Naive thymus-derived CD4-positive, alpha-beta T cell (primary cell): Measurements from ENCODE around the gene ANKRD2. TPM values are rescaled to one million over a fixed set of nuclear protein-coding genes. Genes with fewer than 3 reads are reported as not detected.
"Not testable (repeated sequence)": the region's sequence is repeated elsewhere in the genome, so short reads cannot be mapped to it uniquely, and the experiment has no call there.

Experiments used
- ATAC-seq: fragments of 150-1000 bp; cut with Tn5 transposase; 2 replicates; pipeline ENCODE4 v1.10.0; 2021; ENCODE audit warnings: mild to moderate bottlenecking, moderate library complexity
- CTCF ChIA-PET: fragments of 350-600 bp; sonication (Branson Sonifier 250); formaldehyde crosslinking; loops from one replicate; lab custom pipeline; 2021; ENCODE audit warnings: antibody characterized with exemption; lab: Charles Lee
- POLR2A ChIA-PET: fragments of 350-600 bp; sonication (Branson Sonifier 250); formaldehyde crosslinking; loops from one replicate; lab custom pipeline; 2021; ENCODE audit warnings: antibody characterized with exemption, inconsistent platforms; lab: Charles Lee
- DNase-seq, 9 donors: peaks; one replicate each; pipeline versions ENCODE4 v3.0.0 to v3.0.0-alpha.2; 2020 to 2022; ENCODE audit warnings: mixed read lengths in 1 of 9
- H3K27ac ChIP-seq: one replicate; pipeline ENCODE4 v1.7.0; 2013; ENCODE audit warnings: mild to moderate bottlenecking, low read depth, low read length, moderate library complexity
- H3K27me3 ChIP-seq, 2 donors: one replicate each; pipeline ENCODE4 v1.7.0; 2013; ENCODE audit warnings: low read length in 2 of 2, mild to moderate bottlenecking in 2 of 2, moderate library complexity in 2 of 2; ENCODE audit not compliant: control insufficient read depth in 2 of 2, insufficient read depth in 2 of 2
- H3K36me3 ChIP-seq, 3 experiments: 1 replicate in 2 of 3; 2 replicates in 1 of 3; pipeline ENCODE4 v1.7.0; 2013; ENCODE audit warnings: low read length in 3 of 3, mild to moderate bottlenecking in 3 of 3, moderate library complexity in 1 of 3; ENCODE audit not compliant: insufficient read depth in 3 of 3, control insufficient read depth in 2 of 3
- H3K4me1 ChIP-seq, 2 donors: one replicate each; pipeline ENCODE4 v1.7.0; 2013; ENCODE audit warnings: low read length in 2 of 2, mild to moderate bottlenecking in 2 of 2, moderate library complexity in 1 of 2; ENCODE audit not compliant: control insufficient read depth in 2 of 2, insufficient read depth in 2 of 2
- H3K4me3 ChIP-seq: 2 replicates; pipeline ENCODE4 v1.7.0; 2013; ENCODE audit warnings: mild to moderate bottlenecking, low read length
- H3K9me3 ChIP-seq, 3 experiments: 1 replicate in 2 of 3; 2 replicates in 1 of 3; pipeline ENCODE4 v1.7.0; 2013; ENCODE audit warnings: low read length in 3 of 3; ENCODE audit not compliant: control insufficient read depth in 2 of 3
- H3K27ac Mint-ChIP-seq, 9 donors: one replicate each; pipeline ENCODE4 v1.8.0; 2020 to 2022; ENCODE audit warnings: mixed read lengths in 9 of 9, mild to moderate bottlenecking in 8 of 9, moderate library complexity in 5 of 9, inconsistent platforms in 2 of 9
- H3K27me3 Mint-ChIP-seq, 5 donors: one replicate each; pipeline ENCODE4 v1.8.0; 2021 to 2022; ENCODE audit warnings: mixed read lengths in 5 of 5, mild to moderate bottlenecking in 1 of 5
- H3K36me3 Mint-ChIP-seq, 5 donors: one replicate each; pipeline ENCODE4 v1.8.0; 2020 to 2022; ENCODE audit warnings: mixed read lengths in 5 of 5, mild to moderate bottlenecking in 3 of 5, inconsistent platforms in 1 of 5
- H3K4me1 Mint-ChIP-seq, 7 donors: one replicate each; pipeline ENCODE4 v1.8.0; 2020 to 2022; ENCODE audit warnings: mixed read lengths in 7 of 7, mild to moderate bottlenecking in 3 of 7, inconsistent platforms in 1 of 7
- H3K4me3 Mint-ChIP-seq, 10 donors: one replicate each; pipeline ENCODE4 v1.8.0; 2020 to 2022; ENCODE audit warnings: mild to moderate bottlenecking in 10 of 10, mixed read lengths in 10 of 10, moderate library complexity in 6 of 10, inconsistent platforms in 2 of 10
- H3K9me3 Mint-ChIP-seq, 11 donors: one replicate each; pipeline ENCODE4 v1.8.0; 2020 to 2022; ENCODE audit warnings: mixed read lengths in 11 of 11, mild to moderate bottlenecking in 4 of 11, inconsistent platforms in 1 of 11, moderate library complexity in 1 of 11
- intact Hi-C, 2 donors: fragments of 100-400 bp; cut with micrococcal nuclease; formaldehyde crosslinking; loops; one replicate each; pipeline ENCODE4 v1.15.1; 2023
- polyA plus RNA-seq, 2 donors: library from polyadenylated mRNA; unstranded; fragments of 300-500 nt; fragmentation: Illumina TruSeq; gene quantifications; one replicate each; pipeline ENCODE4 v1.2.3, GENCODE V29; 2021
- total RNA-seq, 6 experiments: library from RNA in 5 of 6; stranded (reverse) in 5 of 6; gene quantifications; 1 replicate in 5 of 6; 2 replicates in 1 of 6; pipeline ENCODE4 v1.2.3 and lab custom pipeline; 2021 to 2026

The ANKRD2 gene
- under 1 TPM in 1 of 5 experiments, not detected in 4; 0.22 TPM for total RNA-seq
- not detected for polyA plus RNA-seq
- not detected for total RNA-seq (lab: John Stamatoyannopoulos, UW)

GRCh38 chr10:97572214-97572989 lies at the start of gene ANKRD2:
TSS of gene ANKRD2 (plus strand) at chr10:97572779. CDS start at chr10:97572789, 10 bp downstream.
- no peaks in the 10 kb centered on the region for H3K9me3 ChIP-seq
- Mint-ChIP-seq H3K27me3 (peaks cover 0 to 1% (median 0%) of the 10 kb centered on the region in 5 donors), H3K36me3 (peaks cover 0 to 5% (median 0%) of the 10 kb centered on the region in 5 donors), H3K27ac (no peak within 1 kb of the TSS), H3K4me1 (peaks cover 0 to 3% (median 0%) of the 10 kb centered on the region in 7 donors), H3K9me3 (no peaks in the 10 kb centered on the region), H3K4me3 (no peak within 1 kb of the TSS)
- ChIA-PET POLR2A (no interaction called here), CTCF (interaction anchor here (0.6 to 1.8 kb wide), 4 partner anchors 11 to 57 kb away, joined by 3 to 5 read pairs (median 4); partner anchors contain the start of gene HOGA1)
- DNase-seq (peak in 8 of 9 donors; percentile 2 to 47 (median 34)), ATAC-seq (peak; percentile 82)
- intact Hi-C loops = loop anchor here (1.0 to 5.0 kb wide), 3 partner anchors 40 to 159 kb away; no protein-coding TSS in a partner anchor
- H3K27ac ChIP-seq = no peak within 1 kb of the TSS
- H3K36me3 ChIP-seq = peaks cover 0 to 4% (median 0%) of the 10 kb centered on the region in 3 experiments
- H3K4me3 ChIP-seq = no peak within 1 kb of the TSS
- H3K4me1 ChIP-seq = no peaks in the 10 kb centered on the region
- H3K27me3 ChIP-seq = no peaks in the 10 kb centered on the region

- no peak for ATAC-seq
- no peaks in the 10 kb centered on the region for H3K9me3 Mint-ChIP-seq
Observed at GRCh38 chr10:97522937-97523336, 49.6 kb upstream of the ANKRD2 start.

GRCh38 chr10:97525086-97525485 lies 47.5 kb upstream of the ANKRD2 start:
- Histone ChIP-seq H3K4me3 (no peak overlapping the region), H3K27me3 (no peaks in the 10 kb centered on the region), H3K36me3 (no peaks in the 10 kb centered on the region), H3K4me1 (no peaks in the 10 kb centered on the region), H3K9me3 (no peaks in the 10 kb centered on the region), H3K27ac (no peak overlapping the region)
- H3K4me3 Mint-ChIP-seq = no peak overlapping the region
- no peak overlapping the region for H3K27ac Mint-ChIP-seq
- H3K4me1 Mint-ChIP-seq = peaks cover 0 to 5% (median 0%) of the 10 kb centered on the region in 7 donors
- POLR2A ChIA-PET = no interaction called here
- CTCF ChIA-PET = interaction anchor here (0.6 kb wide), 1 partner anchor 42 kb away, joined by 4 read pairs; no protein-coding TSS in a partner anchor
- peaks cover 0 to 7% (median 0%) of the 10 kb centered on the region in 11 donors for H3K9me3 Mint-ChIP-seq
- peaks cover 0 to 5% (median 0%) of the 10 kb centered on the region in 5 donors for H3K36me3 Mint-ChIP-seq
- DNase-seq (no peak), ATAC-seq (no peak)
- peaks cover 0 to 4% (median 0%) of the 10 kb centered on the region in 5 donors for H3K27me3 Mint-ChIP-seq
- intact Hi-C loops = no loop called here

More at GRCh38 chr10:97522937-97523336, 49.6 kb upstream of the ANKRD2 start:
- POLR2A ChIA-PET = no interaction called here
- Mint-ChIP-seq H3K27me3 (peaks cover 0 to 10% (median 0%) of the 10 kb centered on the region in 5 donors), H3K4me3 (no peak overlapping the region), H3K4me1 (no peaks in the 10 kb centered on the region), H3K36me3 (no peaks in the 10 kb centered on the region), H3K27ac (no peak overlapping the region)
- Histone ChIP-seq H3K36me3 (no peaks in the 10 kb centered on the region), H3K9me3 (no peaks in the 10 kb centered on the region), H3K27me3 (no peaks in the 10 kb centered on the region), H3K27ac (no peak overlapping the region), H3K4me1 (no peaks in the 10 kb centered on the region), H3K4me3 (no peak overlapping the region)
- intact Hi-C loops = no loop called here
- no peak for DNase-seq
- CTCF ChIA-PET = interaction anchor here (0.6 to 1.0 kb wide), 3 partner anchors 10 to 147 kb away, joined by 3 read pairs; no protein-coding TSS in a partner anchor

GRCh38 chr10:97525683-97526110 lies 46.9 kb upstream of the ANKRD2 start:
- intact Hi-C loops = no loop called here
- H3K4me1 ChIP-seq = no peaks in the 10 kb centered on the region
- H3K9me3 ChIP-seq = no peaks in the 10 kb centered on the region
- Mint-ChIP-seq H3K27me3 (peaks cover 0 to 2% (median 0%) of the 10 kb centered on the region in 5 donors), H3K4me1 (peaks cover 0 to 5% (median 0%) of the 10 kb centered on the region in 7 donors), H3K36me3 (peaks cover 0 to 5% (median 0%) of the 10 kb centered on the region in 5 donors), H3K27ac (no peak overlapping the region), H3K4me3 (no peak overlapping the region), H3K9me3 (peaks cover 0 to 7% (median 0%) of the 10 kb centered on the region in 11 donors)
- no peak for ATAC-seq
- no peak overlapping the region for H3K27ac ChIP-seq
- CTCF ChIA-PET = no interaction called here
- DNase-seq = no peak
- no peaks in the 10 kb centered on the region for H3K36me3 ChIP-seq
- H3K27me3 ChIP-seq = no peaks in the 10 kb centered on the region
- POLR2A ChIA-PET = no interaction called here
- H3K4me3 ChIP-seq = no peak overlapping the region

GRCh38 chr10:97528876-97529275 lies 43.7 kb upstream of the ANKRD2 start:
- H3K4me1 Mint-ChIP-seq, H3K27ac ChIP-seq, DNase-seq, H3K4me3 ChIP-seq, POLR2A ChIA-PET, H3K4me3 Mint-ChIP-seq, H3K4me1 ChIP-seq, H3K36me3 ChIP-seq, ATAC-seq, H3K36me3 Mint-ChIP-seq, H3K27ac Mint-ChIP-seq, H3K9me3 ChIP-seq, CTCF ChIA-PET, H3K27me3 Mint-ChIP-seq, H3K9me3 Mint-ChIP-seq, intact Hi-C loops, H3K27me3 ChIP-seq: not testable (repeated sequence)

GRCh38 chr10:97529685-97530465 lies 42.7 kb upstream of the ANKRD2 start:
- no peaks in the 10 kb centered on the region for H3K36me3 ChIP-seq
- no peak overlapping the region for H3K27ac Mint-ChIP-seq
- peaks cover 0 to 5% (median 0%) of the 10 kb centered on the region in 5 donors for H3K36me3 Mint-ChIP-seq
- no peaks in the 10 kb centered on the region for H3K9me3 ChIP-seq
- intact Hi-C loops = no loop called here
- no peak for DNase-seq
- no peak for ATAC-seq
- H3K9me3 Mint-ChIP-seq = peaks cover 0 to 7% (median 0%) of the 10 kb centered on the region in 11 donors
- H3K4me1 Mint-ChIP-seq = peaks cover 0 to 5% (median 0%) of the 10 kb centered on the region in 7 donors
- no peak overlapping the region for H3K27ac ChIP-seq
- ChIA-PET CTCF (no interaction called here), POLR2A (no interaction called here)
- H3K27me3 Mint-ChIP-seq = no peaks in the 10 kb centered on the region
- no peaks in the 10 kb centered on the region for H3K4me1 ChIP-seq
- H3K4me3 Mint-ChIP-seq = no peak overlapping the region
- H3K4me3 ChIP-seq = no peak overlapping the region
- no peaks in the 10 kb centered on the region for H3K27me3 ChIP-seq
